ENCODE results near the gene ZNF616. TPM values are rescaled to one million over a fixed set of nuclear protein-coding genes. Genes with fewer than 3 reads are reported as not detected.
A peak's percentile ranks its signal among the peaks of the same experiment; 100 is the strongest.
"Not testable (repeated sequence)": the region's sequence is repeated elsewhere in the genome, so short reads cannot be mapped to it uniquely, and the experiment has no call there.

The ZNF616 gene
- total RNA-seq, 1 donor from 2014 or later: 10.6 TPM

DNA sequence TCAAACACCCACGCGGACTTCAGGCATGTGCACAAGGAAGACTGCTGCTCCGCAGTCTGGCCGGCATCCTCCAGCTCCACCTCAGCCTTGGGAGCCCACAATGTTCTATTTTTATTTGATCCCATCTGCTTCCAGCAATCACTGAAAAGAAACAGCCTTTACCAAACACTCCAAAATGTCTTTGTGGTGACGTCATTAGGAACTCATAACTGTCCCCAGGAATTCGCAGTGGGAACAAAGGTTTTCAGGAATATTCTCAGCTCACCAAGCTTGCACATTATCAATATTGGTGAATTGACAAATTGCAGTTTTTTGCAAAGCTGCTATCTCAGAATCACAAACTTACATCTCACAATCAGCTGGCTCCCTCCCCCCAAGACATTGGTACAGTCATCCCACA lies 29.0 kb downstream of the ZNF616 start:
- DNase-seq (ENCODE audit: low read depth): peak; percentile 35

DNA sequence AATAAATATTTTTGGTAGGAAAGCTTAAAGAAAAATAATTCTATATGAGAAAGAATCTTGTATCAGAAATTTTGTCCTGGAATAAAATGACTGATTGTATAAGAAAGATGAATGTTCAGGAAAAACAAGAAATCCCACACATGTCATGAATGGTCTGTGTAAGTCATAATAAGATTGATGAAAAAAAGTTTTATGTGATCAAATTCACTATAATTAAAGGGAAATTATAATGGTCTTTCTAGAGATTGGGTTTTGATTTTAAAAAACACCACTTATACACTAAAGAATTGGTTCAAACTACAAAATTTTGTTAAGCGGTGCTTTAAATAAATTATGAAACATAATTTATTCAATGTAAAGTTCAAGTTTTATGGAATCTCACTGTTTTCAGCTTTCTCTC lies 37.0 kb downstream of the ZNF616 start:
- DNase-seq (ENCODE audit: low read depth): no peak

DNA sequence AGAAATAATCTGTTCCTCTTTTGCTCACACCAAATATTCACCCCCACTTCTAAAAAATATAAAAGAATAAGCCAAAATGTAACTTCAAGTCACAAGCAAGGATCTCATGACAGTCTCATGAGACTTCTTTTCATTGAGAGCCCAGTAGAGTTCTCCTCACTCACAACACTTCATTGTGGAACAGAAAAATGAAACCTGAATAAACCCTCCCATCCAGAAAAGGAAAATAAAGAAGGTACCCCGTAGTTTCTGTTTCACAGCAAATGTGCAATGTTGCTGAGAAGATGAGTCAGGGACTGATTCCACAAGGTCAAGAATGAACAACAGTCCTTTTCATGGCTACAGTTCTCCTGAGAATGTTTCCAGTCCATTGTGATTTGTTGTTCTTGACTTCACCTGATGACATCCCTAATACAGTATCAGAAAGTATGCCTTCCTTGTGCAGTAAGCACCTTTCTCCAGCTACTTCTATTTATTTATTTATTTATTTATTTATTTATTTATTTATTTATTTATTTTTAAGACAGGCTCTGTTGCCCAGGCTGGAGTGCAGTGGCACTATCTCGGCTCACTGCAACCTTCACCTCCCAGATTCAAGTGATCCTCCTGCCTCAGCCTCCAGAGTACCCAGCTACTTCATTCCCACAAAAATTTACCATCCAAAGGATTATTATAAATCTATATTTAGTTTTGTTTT lies 37.7 kb downstream of the ZNF616 start:
- no peak for DNase-seq (ENCODE audit: low read depth)

DNA sequence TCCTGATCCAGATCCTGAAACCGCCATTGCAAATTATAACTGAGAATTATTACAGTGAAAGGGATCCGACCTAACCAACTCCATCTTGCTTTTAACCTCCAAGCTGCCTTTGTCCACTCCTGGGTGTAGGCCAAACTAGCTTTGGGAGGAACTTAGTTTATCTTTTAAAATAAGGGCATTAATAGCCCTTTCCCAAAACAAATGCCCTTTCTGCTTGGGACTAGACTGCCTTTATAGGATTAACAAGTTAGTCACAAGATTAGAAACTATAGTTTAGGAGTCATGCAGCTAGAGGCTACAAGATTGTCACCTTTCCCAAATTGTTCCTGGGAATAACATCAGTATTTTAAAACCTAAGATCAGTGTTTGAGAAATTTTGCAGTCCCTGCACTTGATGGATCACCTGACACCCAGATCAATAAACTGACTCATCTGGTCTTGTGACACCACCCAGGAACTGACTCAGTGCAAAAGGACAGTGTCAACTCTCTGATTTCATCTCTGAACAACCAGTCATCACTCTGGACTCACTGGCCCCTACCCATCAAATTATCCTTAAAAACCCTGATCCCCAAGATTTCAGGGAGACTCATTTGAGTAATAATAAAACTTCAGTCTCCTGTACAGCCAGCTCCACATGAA lies 40.1 kb downstream of the ZNF616 start:
- DNase-seq (ENCODE audit: low read depth): no peak

DNA sequence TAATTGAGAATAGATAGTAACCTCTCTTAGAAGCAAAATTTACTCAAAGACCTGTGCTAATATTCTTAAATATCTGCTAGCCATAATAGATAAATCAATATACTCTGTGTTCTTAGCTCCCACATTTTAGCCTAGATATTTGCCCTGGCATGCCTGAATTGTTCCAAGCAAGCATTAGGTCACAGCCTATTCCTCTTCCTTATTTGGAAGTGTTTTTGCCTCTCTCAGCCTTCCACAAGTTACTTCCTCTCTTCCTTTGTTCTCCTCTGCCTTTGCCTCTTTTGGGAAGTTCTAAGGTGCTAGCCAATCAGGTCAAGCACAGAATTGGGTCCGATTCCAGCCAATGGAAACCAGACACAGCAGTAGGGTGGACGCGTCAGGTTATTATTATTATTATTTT lies 43.3 kb downstream of the ZNF616 start:
- DNase-seq (ENCODE audit: low read depth): not testable (repeated sequence)

DNA sequence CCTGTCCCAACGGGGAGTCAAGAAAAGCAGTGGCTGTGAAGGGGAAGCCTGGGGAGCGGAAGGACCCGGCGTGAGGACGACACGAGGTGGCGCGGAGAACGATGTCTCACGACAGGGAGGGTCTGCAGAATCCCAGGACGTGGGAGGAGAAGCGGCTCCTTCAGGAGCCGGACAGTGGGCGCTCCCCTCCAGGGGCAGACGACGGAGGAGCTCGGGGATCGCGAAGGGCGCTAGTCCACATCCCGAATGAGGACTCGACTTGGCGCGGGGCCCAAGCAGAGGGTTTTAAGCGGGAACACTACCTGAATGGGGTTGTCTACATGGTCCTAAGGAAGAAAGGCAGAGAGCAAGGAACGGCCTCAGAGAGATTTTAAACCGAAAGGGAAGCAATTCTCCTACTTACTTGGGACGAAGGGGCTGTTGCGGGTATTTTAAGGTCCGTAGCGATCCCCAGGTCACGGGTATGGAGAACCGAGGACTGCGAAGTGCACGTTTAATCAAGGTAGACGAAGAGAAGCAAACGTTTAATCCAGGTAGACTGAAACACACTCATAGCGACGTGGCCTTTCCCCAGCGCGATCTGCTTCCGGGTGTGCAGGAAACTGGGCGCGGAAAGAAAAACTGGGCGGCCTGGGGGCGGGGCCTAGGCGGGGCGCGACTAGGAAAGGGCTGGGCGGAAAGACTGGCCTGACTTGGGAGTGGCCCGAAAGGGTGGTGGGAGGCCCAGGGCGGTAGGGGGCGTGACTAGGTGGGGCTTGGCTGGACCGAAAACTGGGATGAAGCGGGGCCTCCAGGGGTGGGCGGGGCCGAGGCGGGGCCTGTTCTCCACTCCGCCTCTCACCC lies 44.3 kb downstream of the ZNF616 start, which contains the start of gene ZNF841:
ZNF841 (minus strand) TSS at position 594 of the 843 bp plus-strand sequence. CDS start 10,964 bp downstream, outside the sequence.
- DNase-seq (ENCODE audit: low read depth): peak; percentile 95

DNA sequence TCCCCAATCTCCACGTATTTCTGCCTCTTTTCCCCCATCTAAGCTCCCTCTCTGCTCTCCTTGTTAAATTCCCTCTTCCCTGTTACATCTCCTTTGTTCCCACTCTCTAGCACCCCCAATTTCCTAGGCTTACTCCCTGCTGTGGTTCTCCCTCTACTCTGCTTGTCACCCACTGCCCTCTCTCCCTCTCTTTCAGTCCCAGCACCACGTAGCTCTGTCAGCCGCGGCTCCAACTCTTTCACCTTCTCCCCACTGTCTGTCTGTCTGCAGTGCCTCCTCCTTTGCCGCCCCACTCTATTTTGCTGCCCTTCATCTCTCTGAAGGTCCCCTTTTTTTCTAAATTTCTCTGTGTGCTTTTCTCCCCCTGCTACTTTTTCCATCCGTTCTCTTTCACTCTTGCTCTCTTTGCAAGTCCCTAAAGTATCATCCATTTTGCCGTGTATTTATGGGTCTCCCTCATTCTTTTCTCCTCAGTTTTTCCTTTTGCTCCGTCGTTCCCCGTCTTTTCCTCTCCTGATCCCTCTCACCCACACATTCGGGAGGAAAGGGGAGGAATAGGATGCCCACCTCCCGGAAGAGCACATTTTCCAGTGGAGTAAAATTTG lies 45.1 kb downstream of the ZNF616 start:
- DNase-seq (ENCODE audit: low read depth): peak; percentile 6

DNA sequence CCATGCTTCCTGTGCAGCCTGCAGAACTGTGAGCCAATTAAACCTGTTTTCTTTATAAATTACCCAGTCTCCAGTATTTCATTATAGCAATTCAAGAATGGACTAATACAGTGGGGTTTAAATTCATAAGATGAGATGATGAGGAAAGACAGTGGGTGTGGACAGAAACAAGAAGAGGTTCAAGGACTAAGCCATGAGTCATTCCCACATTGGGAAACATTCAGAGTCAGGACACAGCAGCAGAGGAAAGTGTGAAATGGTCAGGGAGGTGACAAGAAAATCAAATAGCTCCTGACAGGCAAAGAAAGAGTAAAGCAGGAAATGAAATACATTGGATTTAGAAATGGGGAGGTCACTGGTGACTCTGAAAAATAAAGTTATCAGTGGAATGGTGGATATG lies 53.3 kb downstream of the ZNF616 start:
- DNase-seq (ENCODE audit: low read depth): peak; percentile 18

DNA sequence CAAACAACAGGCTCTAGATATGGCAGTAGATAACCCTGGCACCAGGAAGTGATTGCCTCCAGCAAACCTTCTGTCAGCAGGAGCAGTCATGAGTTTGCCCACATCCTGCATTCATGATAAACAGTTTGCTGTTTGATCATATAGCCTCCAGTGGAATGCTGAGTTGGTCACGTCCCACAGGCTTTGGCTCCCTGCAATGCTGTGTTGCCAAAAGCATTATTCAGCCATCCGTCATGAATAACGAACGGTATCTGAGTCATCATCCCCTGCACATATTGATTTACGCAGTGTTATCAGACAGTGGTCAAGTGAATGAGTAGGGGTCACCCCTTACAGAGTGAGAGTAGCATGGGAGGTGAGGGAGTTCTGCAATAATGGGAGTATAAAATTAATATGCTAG lies 69.2 kb downstream of the ZNF616 start:
- DNase-seq (ENCODE audit: low read depth): no peak

DNA sequence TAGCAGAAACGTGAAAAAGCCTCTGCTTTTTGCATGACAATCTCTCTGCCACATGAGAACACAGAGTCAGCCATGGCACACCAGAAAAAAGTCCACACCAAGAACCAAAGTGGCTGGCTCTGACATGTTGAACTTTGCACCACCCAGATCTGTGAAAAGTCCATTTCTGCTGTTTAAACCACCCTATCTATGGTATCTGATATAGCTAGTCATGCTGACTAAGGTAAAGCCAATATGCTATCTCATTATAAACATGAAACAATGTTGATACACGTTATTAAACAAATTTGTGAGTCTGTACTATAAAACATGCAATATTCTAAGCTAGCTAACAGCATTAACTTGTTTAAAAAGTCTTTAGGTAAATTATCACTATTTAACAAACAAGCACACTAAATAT lies 70.1 kb downstream of the ZNF616 start:
- no peak for DNase-seq (ENCODE audit: low read depth)

DNA sequence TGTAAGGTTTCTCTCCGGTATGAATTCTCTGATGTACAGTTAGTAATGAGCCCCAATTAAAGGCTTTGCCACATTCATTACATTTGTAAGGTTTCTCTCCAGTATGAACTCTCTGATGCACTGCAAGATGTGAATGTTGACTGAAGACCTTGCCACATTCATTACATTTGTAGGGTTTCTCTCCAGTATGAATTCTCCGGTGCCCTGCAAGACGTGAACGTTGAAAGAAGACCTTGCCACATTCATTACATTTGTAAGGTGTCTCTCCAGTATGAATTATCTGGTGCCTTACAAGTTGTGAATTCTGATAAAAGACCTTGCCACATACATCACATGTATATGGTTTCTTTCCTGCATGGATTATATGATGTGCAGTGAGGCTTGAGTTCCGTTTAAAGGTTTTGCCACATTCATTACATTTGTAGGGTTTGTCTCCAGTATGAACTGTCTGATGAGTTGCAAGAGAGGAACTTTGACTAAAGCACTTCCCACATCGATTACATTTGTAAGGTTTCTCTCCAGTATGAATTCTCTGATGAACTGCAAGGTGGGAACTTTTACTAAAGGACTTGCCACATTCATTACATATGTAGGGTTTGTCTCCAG lies 73.4 kb downstream of the ZNF616 start:
- DNase-seq (ENCODE audit: low read depth): no peak

DNA sequence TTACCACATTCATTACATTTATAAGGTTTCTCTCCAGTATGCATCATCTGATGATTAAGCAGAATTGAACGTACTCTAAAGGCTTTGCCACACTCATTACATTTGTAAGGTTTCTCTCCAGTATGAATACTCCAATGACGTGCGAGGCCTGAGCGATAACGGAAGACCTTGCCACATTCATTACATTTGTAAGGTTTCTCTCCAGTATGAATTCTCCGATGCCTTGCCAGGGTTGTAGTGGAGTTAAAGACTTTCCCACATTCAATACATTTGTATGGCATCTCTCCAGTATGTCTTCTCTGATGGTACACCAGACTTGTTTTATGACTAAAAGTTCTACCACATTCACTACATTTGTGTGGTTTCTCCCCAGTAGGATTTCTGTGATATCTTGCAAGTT lies 74.3 kb downstream of the ZNF616 start:
- no peak for DNase-seq (ENCODE audit: low read depth)

Other genes with a start within 250 kb of the ZNF616 start
- gene ZNF649, start 234.9 kb downstream of the ZNF616 start, total RNA-seq: 8.3 and 11.0 TPM in 2 replicates
- 4.9 and 5.0 TPM in 2 replicates for gene ZNF613, start 212.5 kb downstream of the ZNF616 start, total RNA-seq
- gene ZNF350, start 153.1 kb downstream of the ZNF616 start, total RNA-seq: 6.8 and 7.1 TPM in 2 replicates
- gene ZNF615, start 131.7 kb downstream of the ZNF616 start, total RNA-seq: 10.4 and 21.1 TPM in 2 replicates
- gene ZNF614, start 111.6 kb downstream of the ZNF616 start, total RNA-seq: 14.0 and 14.5 TPM in 2 replicates
- 9.4 and 9.9 TPM in 2 replicates for gene ZNF432, start 91.1 kb downstream of the ZNF616 start, total RNA-seq
- 13.3 and 13.9 TPM in 2 replicates for gene ZNF841, start 44.2 kb downstream of the ZNF616 start, total RNA-seq
- 4.5 and 4.8 TPM in 2 replicates for gene ZNF836, start 31.7 kb upstream of the ZNF616 start, total RNA-seq
- gene PPP2R1A, start 50.1 kb upstream of the ZNF616 start, total RNA-seq: 351 and 428 TPM in 2 replicates
- gene ZNF766, start 129.6 kb upstream of the ZNF616 start, total RNA-seq: 12.1 and 12.7 TPM in 2 replicates
- 6.6 and 8.3 TPM in 2 replicates for gene ZNF480, start 157.2 kb upstream of the ZNF616 start, total RNA-seq
- 3.3 and 4.4 TPM in 2 replicates for gene ZNF610, start 196.3 kb upstream of the ZNF616 start, total RNA-seq
- gene ZNF880, start 230.0 kb upstream of the ZNF616 start, total RNA-seq: 18.1 and 50.1 TPM in 2 replicates

Measured in myocyte (in vitro differentiated cells).